22Rv1 (cell line): ENCODE results near the gene ZYX.

Experiments used
- H3K27ac ChIP-seq: fragments of 450-650 bp; 2 replicates; pipeline ENCODE4 v1.5.1; 2017
- ZFX ChIP-seq: fragments of 450-650 bp; IDR thresholded peaks from 2 replicates; pipeline ENCODE4 v1.6.1; 2017; ENCODE audit warnings: antibody characterized with exemption, borderline replicate concordance
- TF ChIP-seq, protein P1 (sequence below): fragments of 450-650 bp; IDR thresholded peaks from 2 replicates; pipeline ENCODE4 v1.5.1; 2017; ENCODE audit warnings: mild to moderate bottlenecking

ZYX gene

DNA sequence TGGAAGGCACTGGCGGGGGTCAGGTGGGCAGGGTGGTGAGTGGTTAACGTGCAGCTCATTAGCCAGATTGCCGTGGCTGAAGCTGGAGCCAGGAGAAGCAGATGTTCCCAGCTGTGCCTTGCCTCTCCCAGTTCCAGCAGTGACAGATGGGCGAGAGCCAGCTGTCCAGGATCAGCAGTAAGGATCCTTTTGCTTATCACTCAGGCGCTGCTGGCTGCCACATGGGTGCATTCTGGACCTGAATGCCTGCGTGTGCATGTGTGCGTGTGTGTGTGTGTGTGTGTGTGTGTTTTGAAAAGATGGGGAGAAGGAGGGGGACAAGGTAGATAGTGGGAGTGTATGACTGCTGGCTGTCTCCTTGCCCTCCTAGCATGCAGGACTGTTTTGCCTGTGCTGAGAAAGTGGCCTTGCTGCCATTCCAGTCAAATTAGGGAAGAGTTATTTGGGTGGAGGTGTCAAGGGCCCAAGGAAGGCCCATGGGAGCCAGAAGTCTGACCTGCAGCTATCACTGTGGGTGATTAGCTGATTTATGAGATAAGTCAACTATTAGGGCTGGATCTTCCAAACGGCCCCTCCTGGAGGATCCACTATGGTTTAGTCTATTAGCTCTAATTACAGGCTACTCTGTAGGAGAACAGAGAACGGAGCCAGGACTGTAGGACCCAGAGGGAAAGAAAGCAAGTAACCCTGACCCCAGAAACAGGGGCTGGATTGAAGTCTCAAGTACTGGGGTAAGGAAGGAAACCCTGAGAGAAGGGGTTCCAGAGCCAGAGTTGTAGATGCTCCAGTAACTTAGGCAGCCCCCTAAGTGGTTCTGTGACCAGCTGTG, 24.2 kb downstream of the ZYX start:
- TF ChIP-seq, protein P1, sequence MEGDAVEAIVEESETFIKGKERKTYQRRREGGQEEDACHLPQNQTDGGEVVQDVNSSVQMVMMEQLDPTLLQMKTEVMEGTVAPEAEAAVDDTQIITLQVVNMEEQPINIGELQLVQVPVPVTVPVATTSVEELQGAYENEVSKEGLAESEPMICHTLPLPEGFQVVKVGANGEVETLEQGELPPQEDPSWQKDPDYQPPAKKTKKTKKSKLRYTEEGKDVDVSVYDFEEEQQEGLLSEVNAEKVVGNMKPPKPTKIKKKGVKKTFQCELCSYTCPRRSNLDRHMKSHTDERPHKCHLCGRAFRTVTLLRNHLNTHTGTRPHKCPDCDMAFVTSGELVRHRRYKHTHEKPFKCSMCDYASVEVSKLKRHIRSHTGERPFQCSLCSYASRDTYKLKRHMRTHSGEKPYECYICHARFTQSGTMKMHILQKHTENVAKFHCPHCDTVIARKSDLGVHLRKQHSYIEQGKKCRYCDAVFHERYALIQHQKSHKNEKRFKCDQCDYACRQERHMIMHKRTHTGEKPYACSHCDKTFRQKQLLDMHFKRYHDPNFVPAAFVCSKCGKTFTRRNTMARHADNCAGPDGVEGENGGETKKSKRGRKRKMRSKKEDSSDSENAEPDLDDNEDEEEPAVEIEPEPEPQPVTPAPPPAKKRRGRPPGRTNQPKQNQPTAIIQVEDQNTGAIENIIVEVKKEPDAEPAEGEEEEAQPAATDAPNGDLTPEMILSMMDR, result no peak
- no peak for TF ChIP-seq ZFX
- H3K27ac ChIP-seq, result no peak overlapping the region

- no peak overlapping the region for H3K27ac ChIP-seq
- TF ChIP-seq ZFX, result no peak
- TF ChIP-seq, protein P1, result no peak
These were observed 24.8 kb downstream of the ZYX start for GRCh38 chr7:143406002-143406357.

GRCh38 chr7:143407287-143408251, 26.4 kb downstream of the ZYX start:
- TF ChIP-seq ZFX, result no peak
- TF ChIP-seq, protein P1, result no peak
- no peak overlapping the region for H3K27ac ChIP-seq

GRCh38 chr7:143408252-143408685, 27.1 kb downstream of the ZYX start:
- TF ChIP-seq ZFX, result no peak
- TF ChIP-seq, protein P1, result no peak
- no peak overlapping the region for H3K27ac ChIP-seq

- TF ChIP-seq, protein P1, result peak; percentile 80
- TF ChIP-seq ZFX, result no peak
- H3K27ac ChIP-seq, result no peak within 1 kb of the TSS
These were observed 27.8 kb downstream of the ZYX start, which contains the start of gene EPHA1 for GRCh38 chr7:143408686-143409561. Gene EPHA1 (minus strand): TSS chr7:143408856. CDS start chr7:143408805, 51 bp downstream.

- TF ChIP-seq, protein P1, result no peak
- no peak for TF ChIP-seq ZFX
- H3K27ac ChIP-seq, result no peak overlapping the region
These were observed 29.4 kb downstream of the ZYX start for GRCh38 chr7:143410521-143411004.
